ENCODE data around the gene IL17RA.

The IL17RA gene

DNA sequence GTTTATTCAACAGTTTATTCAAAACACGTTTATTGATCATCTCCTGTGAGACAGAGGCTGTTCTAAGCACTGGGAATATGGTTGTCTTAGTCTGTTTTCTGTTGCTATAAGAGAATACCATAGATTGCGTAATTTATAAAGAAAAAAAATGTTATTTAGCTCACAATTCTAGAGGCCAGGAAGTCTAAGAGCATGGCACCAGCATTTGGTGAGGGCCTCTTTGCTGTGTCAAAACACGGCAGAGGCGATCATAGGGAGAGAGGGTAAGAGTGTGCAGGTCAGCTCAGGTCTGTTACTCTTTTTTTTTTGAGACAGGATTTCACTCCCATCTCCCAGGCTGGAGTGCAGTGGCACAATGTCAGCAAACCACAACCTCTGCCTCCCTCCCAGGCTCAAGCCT, 5.2 kb upstream of the IL17RA start:
- DNase-seq (ENCODE audit: low read depth in 1 of 2, low spot score in 1 of 2), result no peak

DNA sequence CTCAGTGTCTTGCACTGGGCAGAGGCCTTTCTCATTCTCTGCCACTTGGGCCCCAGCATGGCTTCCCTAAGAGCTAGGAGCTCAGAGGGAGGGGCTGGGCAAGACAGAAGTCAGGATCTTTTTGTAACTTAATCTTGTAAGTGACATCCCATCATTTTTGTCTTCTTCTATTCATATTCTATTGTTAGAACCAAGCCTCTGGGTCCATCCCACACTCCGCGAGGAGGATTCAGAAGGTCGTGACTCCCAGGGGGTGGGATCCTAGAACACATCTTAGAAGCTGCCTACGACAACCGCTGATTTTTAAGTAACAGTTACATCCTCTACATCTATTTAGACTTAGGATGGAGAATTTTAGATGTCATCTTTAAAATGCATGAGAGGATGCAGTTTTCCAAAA, 1.5 kb upstream of the IL17RA start:
- no peak for DNase-seq (ENCODE audit: low read depth in 1 of 2, low spot score in 1 of 2)

DNA sequence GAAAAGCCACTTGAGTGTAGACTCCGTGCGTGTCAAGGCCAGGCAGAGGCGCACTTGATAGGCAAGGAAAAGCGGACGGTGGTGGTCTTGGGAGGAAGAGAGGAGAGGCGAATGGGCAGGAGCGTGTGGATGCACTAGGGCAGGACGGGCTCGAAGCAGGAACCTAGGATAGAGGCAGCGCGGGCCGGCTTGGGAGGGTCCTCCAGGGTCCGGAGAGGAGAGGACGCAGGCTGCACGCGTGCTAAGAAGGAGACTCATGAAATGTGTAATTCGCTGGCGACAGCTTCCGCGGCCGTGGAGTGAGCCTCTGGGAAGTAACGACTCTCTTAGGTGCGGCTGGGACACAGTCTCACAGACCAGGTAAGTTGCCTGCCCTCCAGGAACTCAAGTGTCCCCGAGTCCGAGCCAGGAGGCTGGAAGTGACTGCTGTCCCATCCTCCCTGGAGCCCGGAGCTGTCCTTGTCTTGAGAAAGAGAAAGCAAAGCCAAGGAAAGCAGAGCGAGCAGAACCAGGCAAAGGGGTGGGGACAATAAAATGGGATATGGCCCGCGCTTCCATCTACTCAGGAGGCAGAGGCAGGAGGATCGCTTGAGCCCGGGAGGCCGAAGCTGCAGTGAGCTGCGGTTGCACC, 874 bp upstream of the IL17RA start:
- DNase-seq (ENCODE audit: low read depth in 1 of 2, low spot score in 1 of 2), result no peak

DNA sequence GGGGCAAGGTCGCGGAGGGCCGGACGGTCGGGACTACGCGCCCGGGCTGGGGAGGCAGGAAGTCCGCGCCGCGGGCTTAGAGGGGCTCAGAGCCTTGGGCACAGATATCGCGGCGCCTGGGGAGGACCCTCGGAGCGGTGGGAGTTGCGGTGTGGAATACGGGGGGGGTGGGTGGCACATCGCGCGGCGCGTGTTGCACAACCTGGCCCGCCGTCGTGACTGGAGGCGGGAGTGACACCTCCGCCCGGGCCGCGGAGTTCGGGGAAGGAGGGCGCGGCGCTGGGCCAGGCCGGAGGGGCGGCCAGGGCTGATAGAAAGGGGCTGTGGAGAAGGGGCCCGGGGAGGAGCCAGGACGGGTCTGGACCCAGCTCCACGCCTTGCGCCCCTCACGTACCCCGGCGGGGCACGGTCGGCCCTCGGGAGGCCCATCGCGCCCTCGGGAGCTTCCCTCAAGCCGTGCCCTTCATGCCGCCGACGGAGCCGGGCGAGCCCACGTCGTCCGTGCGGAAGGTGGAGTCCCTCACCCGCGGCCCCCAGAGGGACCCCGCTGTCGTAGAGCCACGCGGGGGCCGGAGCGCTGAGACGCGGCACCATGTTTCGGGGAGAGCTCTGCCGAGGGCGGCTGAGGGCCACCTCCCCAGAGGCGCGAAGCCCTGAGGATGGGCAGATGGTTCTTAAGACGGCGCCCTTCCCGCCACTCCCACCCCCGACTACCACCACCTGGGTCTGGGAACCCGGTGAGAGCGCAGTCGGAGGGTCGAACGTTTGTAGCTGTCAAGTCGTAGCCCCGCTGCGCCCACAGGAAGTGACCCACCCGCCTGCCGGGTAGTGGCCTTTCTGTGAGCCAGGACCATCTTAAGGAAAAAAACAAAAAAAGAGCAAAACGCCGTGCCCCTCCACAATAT, 729 bp downstream of the IL17RA start:
- no peak for DNase-seq (ENCODE audit: low read depth in 1 of 2, low spot score in 1 of 2)

DNA sequence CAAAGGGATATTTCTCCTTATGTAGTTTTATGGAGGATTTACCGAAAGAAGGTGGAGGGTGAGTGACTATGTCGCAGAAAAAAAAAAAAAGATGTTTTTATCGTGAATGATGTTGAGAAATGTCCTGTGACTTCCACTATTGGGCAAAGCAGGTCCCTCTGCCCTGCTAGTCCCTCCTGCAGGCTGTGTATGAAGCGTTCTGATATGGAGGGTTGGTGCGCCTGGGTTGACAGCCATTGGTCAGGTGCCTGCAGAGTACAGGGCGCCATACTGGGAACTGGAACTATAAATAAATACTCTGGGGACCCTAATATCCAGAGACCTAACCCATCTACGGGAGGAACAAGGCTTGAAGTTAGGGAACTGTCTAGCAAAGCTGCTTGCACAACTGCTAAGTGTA, 1.5 kb downstream of the IL17RA start:
- no peak for DNase-seq (ENCODE audit: low read depth in 1 of 2, low spot score in 1 of 2)

DNA sequence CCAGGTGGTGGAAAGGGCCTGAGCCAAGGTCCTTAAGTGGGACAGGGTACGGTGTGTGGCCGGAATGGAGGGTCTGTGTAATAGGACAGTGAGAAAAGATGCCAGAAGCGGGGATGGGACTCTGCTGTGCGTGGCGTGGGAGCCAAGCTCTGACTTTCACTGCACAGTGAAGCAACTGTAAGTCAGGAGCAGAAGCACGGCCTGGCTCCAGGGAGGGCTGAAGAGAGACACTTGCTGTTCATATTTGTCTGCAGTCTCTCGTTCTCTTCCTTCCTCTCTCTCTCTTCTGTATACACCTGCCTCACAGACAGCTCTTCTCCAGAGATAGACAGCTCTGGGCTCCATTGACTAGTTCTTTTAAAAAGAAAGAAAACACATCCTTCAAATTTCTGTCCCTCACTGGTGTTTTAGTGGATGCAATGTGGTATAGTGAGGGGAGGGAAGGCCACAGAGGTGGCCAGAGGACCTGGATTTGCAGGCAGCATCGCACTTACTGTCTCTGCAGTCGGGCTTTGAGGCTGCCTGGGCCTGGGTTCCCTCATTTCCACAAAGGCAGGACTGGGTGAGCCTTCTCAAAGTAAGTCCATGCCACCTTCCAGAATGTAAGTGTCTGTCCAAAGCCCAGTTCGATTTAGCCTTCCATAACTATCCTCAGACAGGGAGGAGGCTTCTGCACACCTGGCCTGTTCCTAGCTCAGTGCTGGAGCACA, 2.1 kb downstream of the IL17RA start:
- DNase-seq (ENCODE audit: low read depth in 1 of 2, low spot score in 1 of 2), result no peak

DNA sequence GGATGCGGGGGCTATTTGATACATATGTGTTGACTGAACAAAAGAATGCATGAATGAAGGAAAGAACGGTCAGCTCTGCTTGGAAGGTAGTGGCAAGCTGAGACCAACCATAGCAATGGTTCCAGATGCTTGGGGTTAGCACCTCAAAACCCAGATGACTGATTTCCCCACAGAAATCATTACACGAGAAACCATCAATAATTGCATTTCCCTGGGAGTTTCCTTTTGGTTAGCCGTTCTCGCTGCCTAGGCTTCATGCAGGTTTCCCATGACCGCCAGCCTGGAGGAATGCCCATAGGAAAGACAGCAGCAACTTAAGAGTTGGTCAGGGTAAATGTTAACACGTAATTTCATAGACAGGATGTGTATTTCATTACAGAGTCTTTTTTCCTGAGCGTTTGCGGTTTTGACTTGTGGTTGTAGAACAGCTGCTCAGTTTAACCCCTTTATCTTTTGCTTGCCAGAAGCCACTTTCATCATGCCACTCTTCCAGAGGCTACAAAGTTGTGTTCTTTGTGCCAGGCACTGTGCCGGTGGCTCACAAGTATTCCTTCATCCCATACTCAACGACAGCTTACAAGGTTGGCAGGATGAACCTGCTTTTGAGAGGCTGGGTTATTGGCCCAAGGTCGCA, 2.8 kb downstream of the IL17RA start:
- DNase-seq (ENCODE audit: low read depth in 1 of 2, low spot score in 1 of 2), result peak in 1 of 2 donors; percentile 17

DNA sequence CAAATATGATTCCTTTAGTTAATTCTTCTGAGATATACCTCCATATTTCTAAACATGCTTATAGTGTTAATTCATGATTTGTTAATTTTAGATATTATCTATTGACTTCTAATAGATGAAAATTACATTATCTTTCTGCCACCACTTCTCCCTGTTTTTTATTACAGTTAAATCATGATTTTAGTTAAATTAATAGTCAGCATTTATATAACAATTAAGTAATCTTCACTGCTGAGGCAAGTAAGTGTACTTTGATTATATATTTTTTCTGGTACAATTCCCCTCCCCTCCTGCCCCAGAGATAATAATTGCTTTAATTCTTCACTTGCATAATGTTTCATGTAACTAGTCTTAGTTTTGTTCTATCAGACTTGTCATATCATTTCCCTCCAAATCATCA, 5.8 kb downstream of the IL17RA start:
- DNase-seq (ENCODE audit: low read depth in 1 of 2, low spot score in 1 of 2), result no peak

DNA sequence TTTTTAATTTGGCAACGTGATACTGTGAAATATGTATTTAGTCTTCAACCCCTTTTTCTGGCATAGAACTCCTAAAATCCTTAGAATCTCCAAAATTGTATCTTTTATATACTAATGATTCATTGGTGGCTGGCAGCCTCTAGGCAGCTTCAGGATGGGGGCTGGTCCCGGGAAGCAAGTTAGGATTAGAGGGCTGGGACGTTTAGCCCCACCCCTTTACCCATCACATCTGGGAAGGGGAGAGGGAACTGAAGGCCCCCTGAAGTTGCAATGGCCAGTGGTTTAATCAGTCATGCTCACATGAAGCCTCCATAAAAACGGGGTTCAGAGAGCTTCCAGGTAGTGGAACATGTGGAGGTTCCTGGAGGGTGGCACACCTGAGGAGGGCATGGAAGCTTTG, 7.1 kb downstream of the IL17RA start:
- DNase-seq (ENCODE audit: low read depth in 1 of 2, low spot score in 1 of 2), result no peak

DNA sequence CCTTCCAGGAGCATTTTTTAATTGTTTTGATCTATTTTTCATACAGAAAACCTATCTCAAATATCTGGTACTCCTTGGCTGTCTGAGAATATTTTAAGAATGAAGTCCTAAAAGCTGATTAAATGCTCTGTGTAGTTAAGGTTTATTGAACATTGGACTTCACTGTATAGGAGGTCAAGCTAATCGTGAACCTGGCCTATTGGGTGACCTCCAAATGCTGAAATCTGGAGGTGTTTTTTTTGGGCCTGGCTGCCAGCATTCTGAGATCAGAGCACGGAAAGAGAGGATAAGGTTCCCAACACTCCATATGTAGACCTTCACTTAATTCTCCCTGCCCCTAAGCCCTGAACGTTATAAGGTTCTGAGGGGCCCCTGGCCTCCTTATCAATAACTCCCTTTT, 8.3 kb downstream of the IL17RA start:
- no peak for DNase-seq (ENCODE audit: low read depth in 1 of 2, low spot score in 1 of 2)

DNA sequence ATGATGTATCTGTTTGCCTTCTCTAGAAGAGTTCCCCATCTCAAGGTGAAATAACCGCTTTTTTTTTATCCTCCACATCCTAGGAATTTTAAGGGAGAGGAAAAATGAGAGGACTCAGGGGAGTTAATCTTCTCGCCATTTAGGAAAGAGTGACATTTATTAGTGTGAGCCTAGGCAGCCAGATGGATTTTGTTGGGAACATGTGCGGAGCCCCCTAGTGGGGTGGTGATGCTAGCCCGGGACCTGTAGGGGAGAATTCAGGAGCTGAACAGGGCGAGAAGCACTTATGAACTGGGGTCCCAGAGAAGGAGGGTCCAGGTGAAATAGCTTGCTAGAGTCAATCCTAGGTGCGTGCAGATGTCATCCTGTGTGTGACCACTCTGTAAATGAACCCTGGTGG, 10.7 kb downstream of the IL17RA start:
- no peak for DNase-seq (ENCODE audit: low read depth in 1 of 2, low spot score in 1 of 2)

DNA sequence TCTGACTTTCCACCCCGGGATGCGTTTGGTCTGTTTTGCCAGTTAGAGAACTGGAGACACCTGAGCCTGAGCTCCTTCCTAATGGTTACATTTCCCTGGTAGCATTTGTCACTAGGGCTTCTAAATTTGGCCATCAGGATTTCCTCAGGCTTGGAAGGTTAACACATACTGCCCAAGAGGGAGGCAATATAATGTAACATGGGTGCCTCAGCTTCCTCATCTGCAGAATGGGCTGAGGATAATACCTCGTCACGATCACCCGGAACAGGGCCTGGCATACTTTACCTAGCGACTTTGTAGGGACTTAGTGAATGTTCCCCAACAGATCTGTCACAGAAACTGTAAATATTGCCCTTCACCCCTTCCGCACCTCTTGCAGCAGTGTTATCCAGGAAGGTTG, 11.3 kb downstream of the IL17RA start:
- DNase-seq (ENCODE audit: low read depth in 1 of 2, low spot score in 1 of 2), result no peak

DNA sequence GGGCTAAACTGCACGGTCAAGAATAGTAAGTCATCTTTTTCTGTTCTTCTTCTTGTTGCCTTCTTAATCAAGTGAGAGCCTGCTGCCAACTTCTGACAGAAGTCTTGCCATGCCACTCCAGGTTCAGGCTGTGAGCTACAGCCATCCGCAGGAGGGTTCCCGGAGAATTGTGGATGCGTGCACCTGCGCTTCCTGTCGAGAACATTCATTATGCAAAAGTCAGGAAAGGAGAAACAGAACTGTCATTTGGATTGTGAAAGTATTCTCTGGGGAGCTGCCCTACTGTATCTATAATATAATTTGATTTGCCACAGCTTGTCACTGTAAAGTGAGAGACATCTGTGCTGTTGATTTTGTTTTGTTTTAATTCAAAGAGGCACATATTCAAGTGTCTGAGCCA, 12.3 kb downstream of the IL17RA start:
- no peak for DNase-seq (ENCODE audit: low read depth in 1 of 2, low spot score in 1 of 2)

DNA sequence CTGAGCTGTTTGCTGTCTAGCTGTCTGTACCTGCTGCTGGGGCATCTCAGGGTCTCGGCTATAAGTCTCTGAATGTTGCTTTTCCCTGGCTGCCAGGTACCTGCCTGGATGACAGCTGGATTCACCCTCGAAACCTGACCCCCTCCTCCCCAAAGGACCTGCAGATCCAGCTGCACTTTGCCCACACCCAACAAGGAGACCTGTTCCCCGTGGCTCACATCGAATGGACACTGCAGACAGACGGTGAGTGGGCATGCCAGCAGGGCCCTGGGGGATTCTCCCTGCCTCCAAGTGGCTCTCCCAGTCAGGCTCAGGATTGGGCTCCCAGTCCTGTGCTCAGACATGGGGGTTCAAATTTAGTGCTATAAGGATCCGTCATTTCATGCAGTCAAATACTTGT, 12.9 kb downstream of the IL17RA start:
- no peak for DNase-seq (ENCODE audit: low read depth in 1 of 2, low spot score in 1 of 2)

DNA sequence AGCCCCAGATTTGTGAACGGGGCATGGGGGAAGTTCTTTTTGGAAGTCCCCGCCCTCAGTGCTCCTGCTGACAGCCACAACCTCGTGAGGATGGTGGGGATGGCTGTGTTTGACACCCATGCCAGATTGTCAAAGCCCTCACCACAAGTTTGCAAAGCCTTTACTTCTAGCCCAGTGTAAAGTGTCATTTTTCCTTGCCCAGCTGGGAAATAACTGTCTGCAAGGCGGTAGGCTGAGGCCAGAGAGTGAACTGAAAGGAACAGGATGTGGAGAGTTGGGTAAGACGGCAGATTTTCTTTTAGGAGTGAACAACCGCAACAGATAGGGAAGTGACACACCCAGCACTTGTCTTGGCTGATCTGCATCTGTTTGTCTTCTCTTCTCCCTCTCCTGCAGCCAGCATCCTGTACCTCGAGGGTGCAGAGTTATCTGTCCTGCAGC, 13.6 kb downstream of the IL17RA start:
- DNase-seq (ENCODE audit: low read depth in 1 of 2, low spot score in 1 of 2), result no peak

DNA sequence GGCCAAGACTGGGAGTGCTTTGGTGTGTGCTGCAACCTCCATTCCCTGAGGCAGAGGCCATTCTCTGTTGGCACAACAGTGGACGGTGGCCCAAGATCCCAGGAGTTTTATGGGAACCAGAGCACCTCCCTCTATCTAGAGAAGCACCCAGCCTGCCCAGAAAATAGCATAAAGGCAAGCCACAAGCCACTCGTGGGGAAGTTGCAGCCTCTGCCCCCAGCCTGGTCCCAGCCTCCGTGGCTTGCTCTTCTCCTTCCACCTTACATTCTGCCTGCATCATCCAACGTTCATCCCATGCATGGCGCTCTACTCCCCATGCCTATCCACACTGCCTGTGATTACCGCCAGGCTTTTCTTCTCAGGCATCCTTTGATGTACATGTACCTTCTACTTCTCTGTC, 15.8 kb downstream of the IL17RA start:
- no peak for DNase-seq (ENCODE audit: low read depth in 1 of 2, low spot score in 1 of 2)

DNA sequence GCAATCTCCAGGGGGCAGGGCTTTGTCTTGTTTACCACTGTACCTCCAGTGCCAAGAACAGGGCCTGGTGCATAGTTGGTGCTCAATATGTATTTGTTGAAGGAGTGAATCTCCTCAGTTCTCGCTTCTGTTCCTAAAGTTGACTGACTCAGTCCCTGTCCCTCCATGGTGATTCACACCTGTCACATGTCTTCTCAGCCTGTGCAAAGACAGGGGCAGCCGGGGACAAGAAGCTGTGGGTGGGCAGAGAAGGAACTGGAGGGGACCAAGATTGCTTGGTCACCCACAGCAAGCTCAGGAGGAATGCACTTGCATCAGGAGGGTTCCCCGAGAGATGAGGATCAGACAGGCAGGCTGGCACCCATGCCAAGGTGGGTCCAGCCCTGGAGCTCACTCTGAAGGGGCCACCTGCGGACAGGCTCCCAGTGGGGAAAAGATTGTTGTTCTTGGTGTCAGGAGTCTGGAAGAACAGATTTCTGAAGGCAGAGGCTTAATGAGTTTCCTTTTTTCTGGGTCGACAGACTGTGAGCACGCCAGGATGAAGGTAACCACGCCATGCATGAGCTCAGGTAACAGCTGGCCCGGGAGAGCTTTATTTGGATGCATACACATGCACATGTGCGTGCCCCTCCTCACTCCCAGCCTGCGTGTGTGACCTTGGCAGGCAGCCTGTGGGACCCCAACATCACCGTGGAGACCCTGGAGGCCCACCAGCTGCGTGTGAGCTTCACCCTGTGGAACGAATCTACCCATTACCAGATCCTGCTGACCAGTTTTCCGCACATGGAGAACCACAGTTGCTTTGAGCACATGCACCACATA, 16.9 kb downstream of the IL17RA start:
- no peak for DNase-seq (ENCODE audit: low read depth in 1 of 2, low spot score in 1 of 2)

DNA sequence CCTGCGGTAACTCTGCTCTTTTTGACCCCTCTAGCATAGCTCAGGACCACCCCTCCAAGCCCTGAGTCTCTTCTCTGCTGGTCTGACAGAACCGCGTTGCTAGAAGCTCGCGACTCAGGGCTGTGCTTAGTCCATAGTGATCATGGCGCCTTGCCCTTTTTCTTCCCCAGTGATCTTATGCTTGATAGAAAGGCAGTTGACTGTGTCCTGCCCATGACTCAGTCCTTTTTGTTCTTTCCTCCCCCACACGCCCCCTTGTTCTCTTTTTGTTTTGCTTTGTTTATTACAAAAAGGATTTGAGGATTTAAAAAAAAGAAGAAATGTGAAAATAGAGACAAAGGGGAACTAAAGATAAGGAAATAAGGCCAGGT, 17.5 kb downstream of the IL17RA start:
- no peak for DNase-seq (ENCODE audit: low read depth in 1 of 2, low spot score in 1 of 2)

DNA sequence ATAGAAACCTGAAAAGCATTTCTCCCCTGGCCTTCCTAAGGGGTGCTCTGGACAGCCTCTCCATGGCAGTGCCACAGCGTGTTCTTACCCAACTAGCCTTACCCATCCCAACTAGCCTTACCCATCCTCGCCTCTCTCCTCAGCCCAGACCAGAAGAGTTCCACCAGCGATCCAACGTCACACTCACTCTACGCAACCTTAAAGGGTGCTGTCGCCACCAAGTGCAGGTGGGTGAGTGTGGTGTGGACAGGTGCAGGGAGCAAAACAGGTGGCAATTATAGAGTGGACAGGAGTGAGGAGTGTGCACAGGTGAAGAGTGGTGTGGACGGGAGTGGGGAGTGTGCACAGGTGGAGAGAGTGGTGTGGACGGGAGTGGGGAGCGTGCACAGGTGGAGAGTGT, 18.6 kb downstream of the IL17RA start:
- DNase-seq (ENCODE audit: low read depth in 1 of 2, low spot score in 1 of 2), result no peak

DNA sequence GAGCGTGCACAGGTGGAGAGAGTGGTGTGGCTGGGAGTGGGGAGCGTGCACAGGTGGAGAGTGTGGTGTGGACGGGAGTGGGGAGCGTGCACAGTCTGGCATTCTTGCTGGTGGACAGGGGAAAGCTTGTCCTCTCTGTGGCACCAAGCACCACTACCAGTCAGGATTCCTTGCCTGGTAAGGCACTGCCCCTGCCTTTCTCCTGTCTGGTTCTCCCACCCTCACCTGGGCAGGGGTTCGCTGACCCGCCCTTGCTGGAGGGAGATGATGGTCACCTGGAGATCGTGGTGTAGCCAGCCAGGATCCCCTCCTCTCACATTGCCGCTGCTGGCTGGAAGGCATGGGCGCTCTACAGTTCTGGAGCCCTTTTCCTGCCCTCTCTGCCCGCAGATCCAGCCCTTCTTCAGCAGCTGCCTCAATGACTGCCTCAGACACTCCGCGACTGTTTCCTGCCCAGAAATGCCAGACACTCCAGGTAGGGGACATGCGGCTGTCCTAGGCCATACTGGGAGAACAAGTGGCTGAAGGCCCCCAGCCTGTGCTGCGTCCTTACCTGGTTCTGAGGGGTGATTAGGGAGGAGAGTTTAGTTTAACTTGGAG, 19.6 kb downstream of the IL17RA start:
- DNase-seq (ENCODE audit: low read depth in 1 of 2, low spot score in 1 of 2), result no peak

All from activated T-helper 1 cell treated with anti-CD3 and anti-CD28 coated beads, Interleukin-2, amount 50 U/mL, for 16 hours (primary cell).